ENCODE measurements around the gene SELPLG.

SELPLG gene

DNA sequence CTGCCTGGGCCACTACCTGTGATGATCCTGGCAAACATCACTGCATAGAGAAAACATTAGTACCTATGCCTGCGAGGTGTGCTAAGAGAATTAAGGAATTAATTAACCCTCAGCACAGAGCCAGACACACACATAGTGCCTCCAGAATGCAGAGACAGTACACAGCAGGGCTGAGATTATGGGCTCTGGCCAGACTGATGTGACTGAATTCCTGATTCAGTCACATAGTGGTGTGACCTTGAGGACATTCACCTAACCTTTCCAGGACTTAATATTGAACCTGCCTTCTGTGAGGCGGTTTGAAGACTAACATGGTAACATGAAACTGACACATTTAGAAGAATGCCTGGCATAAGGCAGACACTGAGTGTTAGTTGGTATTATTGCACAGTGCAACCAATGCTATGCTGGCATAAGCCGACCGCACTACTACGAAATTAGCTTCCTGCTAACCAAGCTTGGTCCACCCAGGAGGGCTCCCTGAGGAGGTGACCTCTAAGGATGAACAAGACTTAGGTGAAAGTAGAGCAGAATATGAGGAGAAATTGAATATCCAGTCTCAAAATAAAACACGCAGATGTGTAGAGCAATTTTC, 32.0 kb upstream of the SELPLG start:
- TF ChIP-seq SIN3A (IDR thresholded peaks at IDR 0.05; ENCODE audit: borderline replicate concordance, insufficient read depth, low read length) (no peak), POLR2AphosphoS5 (IDR thresholded peaks at IDR 0.05; ENCODE audit: low read depth, low read length) (no peak), TAF1 (IDR thresholded peaks at IDR 0.05; ENCODE audit: borderline replicate concordance, insufficient read depth, low read length) (no peak), FOXP2 (optimal IDR thresholded peaks at IDR 0.05; ENCODE audit: borderline replicate concordance, extremely low read depth, extremely low read length, insufficient read depth) (no peak)
- TF ChIP-seq, protein P1, sequence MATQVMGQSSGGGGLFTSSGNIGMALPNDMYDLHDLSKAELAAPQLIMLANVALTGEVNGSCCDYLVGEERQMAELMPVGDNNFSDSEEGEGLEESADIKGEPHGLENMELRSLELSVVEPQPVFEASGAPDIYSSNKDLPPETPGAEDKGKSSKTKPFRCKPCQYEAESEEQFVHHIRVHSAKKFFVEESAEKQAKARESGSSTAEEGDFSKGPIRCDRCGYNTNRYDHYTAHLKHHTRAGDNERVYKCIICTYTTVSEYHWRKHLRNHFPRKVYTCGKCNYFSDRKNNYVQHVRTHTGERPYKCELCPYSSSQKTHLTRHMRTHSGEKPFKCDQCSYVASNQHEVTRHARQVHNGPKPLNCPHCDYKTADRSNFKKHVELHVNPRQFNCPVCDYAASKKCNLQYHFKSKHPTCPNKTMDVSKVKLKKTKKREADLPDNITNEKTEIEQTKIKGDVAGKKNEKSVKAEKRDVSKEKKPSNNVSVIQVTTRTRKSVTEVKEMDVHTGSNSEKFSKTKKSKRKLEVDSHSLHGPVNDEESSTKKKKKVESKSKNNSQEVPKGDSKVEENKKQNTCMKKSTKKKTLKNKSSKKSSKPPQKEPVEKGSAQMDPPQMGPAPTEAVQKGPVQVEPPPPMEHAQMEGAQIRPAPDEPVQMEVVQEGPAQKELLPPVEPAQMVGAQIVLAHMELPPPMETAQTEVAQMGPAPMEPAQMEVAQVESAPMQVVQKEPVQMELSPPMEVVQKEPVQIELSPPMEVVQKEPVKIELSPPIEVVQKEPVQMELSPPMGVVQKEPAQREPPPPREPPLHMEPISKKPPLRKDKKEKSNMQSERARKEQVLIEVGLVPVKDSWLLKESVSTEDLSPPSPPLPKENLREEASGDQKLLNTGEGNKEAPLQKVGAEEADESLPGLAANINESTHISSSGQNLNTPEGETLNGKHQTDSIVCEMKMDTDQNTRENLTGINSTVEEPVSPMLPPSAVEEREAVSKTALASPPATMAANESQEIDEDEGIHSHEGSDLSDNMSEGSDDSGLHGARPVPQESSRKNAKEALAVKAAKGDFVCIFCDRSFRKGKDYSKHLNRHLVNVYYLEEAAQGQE (IDR thresholded peaks at IDR 0.05; ENCODE audit: insufficient read depth in 1 of 2, low read depth in 2 of 2, low read length in 2 of 2), result no peak

DNA sequence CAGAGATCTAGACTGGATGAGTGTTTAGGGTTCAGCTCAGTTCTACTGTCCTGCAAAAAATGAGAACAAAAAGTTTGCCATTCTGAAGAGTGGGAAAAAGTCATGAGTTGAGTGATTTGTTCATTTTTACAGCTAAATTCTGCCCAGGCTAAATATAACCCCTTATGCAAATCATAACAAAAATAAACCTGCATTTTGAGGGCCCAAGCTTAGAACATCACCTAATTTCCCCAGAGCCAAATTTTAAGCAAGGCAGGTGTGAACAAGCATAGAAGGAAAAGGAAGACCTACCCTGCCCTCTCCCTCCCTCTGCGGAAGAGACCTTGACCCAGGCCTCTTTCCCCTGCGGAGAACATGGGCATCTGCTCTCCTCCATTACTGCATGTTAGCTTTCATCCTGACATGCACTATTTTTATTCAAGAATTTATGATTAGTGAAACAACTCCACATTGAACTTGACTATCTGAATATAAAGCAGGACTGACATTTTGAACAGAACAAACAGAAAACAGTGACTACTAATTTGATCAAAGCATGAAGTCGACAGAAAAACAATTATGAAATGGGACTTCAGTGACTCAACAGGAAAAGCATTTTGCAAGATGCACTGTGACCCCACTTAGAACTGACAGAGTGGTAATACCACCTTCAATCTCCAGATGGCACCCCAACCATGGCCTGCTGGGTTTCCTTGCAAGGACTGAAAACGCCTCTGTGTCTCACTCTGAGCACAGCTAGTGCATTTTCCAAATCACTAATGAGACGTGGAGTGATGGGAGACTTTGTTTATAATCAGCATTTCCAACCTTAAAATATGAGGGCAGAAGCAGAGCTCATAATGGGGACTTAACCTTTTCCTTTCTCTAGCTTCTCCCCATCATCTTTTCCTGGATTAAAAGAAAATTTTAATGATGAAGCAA, 30.9 kb upstream of the SELPLG start:
- TF ChIP-seq FOXP2 (optimal IDR thresholded peaks at IDR 0.05; ENCODE audit: borderline replicate concordance, extremely low read depth, extremely low read length, insufficient read depth), result no peak
- no peak for TF ChIP-seq TAF1 (IDR thresholded peaks at IDR 0.05; ENCODE audit: borderline replicate concordance, insufficient read depth, low read length)
- TF ChIP-seq, protein P1 (IDR thresholded peaks at IDR 0.05; ENCODE audit: insufficient read depth in 1 of 2, low read depth in 2 of 2, low read length in 2 of 2), result no peak
- no peak for TF ChIP-seq POLR2AphosphoS5 (IDR thresholded peaks at IDR 0.05; ENCODE audit: low read depth, low read length)
- TF ChIP-seq SIN3A (IDR thresholded peaks at IDR 0.05; ENCODE audit: borderline replicate concordance, insufficient read depth, low read length), result no peak

DNA sequence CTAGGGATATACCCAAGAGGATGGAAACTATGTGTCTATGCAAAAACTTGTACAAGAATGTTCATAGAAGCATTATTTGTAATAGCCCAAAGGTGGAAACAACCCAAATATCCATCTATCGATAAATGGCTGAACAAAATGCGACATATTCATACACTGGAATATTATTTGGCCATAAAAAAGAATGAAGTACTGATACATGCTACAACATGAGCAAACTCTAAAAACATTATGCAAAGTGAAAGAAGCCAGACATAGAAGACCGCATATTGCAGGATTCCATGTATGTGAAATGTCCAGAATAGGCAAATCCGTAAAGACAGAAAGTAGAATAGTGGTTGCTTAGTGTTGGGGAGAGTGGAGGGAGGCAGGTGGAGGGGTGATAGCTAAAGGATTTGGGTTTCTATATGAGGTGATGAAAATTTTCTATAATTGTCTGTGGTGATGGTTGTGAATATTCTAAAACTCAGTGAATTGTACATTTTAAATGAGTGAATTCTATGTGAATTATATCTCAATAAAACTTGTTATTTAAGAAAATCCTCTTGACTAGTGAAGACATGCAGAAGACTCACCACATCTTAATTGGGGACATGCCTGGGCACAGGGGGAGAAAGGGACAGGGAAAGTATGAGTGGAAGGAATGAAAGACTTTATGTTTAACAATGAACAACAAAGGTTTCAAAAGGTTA, 29.8 kb upstream of the SELPLG start:
- TF ChIP-seq SIN3A (IDR thresholded peaks at IDR 0.05; ENCODE audit: borderline replicate concordance, insufficient read depth, low read length), result no peak
- no peak for TF ChIP-seq FOXP2 (optimal IDR thresholded peaks at IDR 0.05; ENCODE audit: borderline replicate concordance, extremely low read depth, extremely low read length, insufficient read depth)
- TF ChIP-seq, protein P1 (IDR thresholded peaks at IDR 0.05; ENCODE audit: insufficient read depth in 1 of 2, low read depth in 2 of 2, low read length in 2 of 2), result no peak
- no peak for TF ChIP-seq POLR2AphosphoS5 (IDR thresholded peaks at IDR 0.05; ENCODE audit: low read depth, low read length)
- TF ChIP-seq TAF1 (IDR thresholded peaks at IDR 0.05; ENCODE audit: borderline replicate concordance, insufficient read depth, low read length), result no peak

DNA sequence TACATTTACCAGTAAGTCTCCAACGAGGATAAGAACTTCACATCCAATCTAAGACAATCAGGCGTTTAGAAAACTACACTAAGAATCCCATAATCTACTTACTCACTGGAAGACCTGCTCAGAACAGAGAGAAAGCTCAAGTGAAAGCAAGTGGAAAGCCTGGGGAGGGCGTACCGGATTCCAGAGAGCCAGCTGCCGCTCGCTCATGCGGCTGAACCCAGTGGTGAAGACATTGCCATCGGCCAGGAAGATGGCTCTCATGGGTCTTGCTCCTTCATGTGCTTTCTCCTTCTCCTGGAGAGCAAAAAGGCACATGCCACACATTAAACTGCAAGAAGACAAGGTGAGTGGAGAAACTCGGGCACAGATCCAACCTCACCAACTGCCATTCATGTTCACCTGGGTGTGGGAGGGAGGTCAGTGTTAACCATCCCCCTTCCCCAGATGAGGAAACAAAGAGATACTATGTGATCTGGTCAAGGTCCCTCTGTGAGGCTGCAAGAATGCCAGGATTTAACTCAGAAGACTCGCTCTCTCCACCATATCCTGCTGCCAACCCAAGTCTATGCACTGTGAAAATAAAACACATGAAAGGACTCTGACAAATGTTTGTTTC, 23.5 kb upstream of the SELPLG start:
- TF ChIP-seq FOXP2 (optimal IDR thresholded peaks at IDR 0.05; ENCODE audit: borderline replicate concordance, extremely low read depth, extremely low read length, insufficient read depth) (no peak), SIN3A (IDR thresholded peaks at IDR 0.05; ENCODE audit: borderline replicate concordance, insufficient read depth, low read length) (no peak), TAF1 (IDR thresholded peaks at IDR 0.05; ENCODE audit: borderline replicate concordance, insufficient read depth, low read length) (no peak), POLR2AphosphoS5 (IDR thresholded peaks at IDR 0.05; ENCODE audit: low read depth, low read length) (no peak)
- TF ChIP-seq, protein P1 (IDR thresholded peaks at IDR 0.05; ENCODE audit: insufficient read depth in 1 of 2, low read depth in 2 of 2, low read length in 2 of 2), result no peak
